ENCODE results near the gene KLK13. TPM values are rescaled to one million over a fixed set of nuclear protein-coding genes. Genes with fewer than 3 reads are reported as not detected.
A peak's percentile ranks its signal among the peaks of the same experiment; 100 is the strongest.

The KLK13 gene, protein sequence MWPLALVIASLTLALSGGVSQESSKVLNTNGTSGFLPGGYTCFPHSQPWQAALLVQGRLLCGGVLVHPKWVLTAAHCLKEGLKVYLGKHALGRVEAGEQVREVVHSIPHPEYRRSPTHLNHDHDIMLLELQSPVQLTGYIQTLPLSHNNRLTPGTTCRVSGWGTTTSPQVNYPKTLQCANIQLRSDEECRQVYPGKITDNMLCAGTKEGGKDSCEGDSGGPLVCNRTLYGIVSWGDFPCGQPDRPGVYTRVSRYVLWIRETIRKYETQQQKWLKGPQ
- total RNA-seq (not detected), polyA plus RNA-seq (under 1 TPM in 1 of 3 donors, not detected in 2; 0.13 TPM)
- long read RNA-seq, donor 1: 0 reads
- long read RNA-seq, donor 2: 0 reads

DNA sequence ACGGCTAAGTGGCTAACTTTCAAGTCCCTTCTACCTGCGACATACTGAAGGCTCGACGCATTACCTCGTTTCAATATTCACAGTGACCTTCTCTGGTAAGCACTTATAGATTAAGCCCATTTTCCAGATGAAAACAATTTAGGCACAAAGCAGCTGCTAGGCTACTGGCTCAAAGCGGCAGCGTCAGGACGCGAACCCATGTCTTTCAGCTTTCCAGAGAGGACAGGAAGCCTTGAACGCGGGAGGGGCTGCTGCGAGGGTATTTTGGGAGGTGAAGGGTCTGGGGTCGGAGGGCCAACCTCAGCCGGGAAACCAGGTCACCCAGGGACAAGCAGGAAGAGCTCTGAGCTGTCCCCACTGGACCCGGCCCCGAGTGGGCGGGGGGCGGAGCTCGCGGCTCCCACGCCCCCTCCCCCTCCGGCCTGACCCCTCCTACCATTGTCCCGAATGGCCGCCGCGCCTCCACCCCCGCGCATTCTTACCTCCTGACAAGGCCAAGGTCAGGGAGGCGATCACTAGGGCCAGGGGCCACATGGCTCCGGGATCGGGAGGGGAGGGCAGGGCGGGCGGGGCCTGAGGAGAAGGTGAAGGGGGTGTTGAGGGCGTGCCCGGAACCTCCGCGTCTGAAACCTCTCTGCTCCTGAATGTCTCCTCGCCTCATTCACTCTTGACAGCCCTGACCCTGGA lies at the start of gene KLK13:
KLK13 (minus strand) TSS at position 559 of the 687 bp plus-strand sequence; CDS start at position 534, 25 bp downstream.
- DNase-seq: no peak
- no peaks in the 10 kb centered on the region for H3K36me3 ChIP-seq
- no peak within 1 kb of the TSS for H3K27ac ChIP-seq
- intact Hi-C loops (cut with DNase I; ENCODE audit: low total_unique reads): no loop called here
- H3K27me3 ChIP-seq (replicated peaks in 1 of 7): peaks cover 0 to 78% (median 25%) of the 10 kb centered on the region in 7 donors
- peaks cover 0 to 11% (median 6%) of the 10 kb centered on the region in 6 donors for H3K4me1 ChIP-seq
- no peaks in the 10 kb centered on the region for H3K9me3 ChIP-seq
- TF ChIP-seq POLR2AphosphoS5 (IDR thresholded peaks at IDR 0.05) (no peak), POLR2A (IDR thresholded peaks at IDR 0.05) (no peak)
- TF ChIP-seq, protein P1, sequence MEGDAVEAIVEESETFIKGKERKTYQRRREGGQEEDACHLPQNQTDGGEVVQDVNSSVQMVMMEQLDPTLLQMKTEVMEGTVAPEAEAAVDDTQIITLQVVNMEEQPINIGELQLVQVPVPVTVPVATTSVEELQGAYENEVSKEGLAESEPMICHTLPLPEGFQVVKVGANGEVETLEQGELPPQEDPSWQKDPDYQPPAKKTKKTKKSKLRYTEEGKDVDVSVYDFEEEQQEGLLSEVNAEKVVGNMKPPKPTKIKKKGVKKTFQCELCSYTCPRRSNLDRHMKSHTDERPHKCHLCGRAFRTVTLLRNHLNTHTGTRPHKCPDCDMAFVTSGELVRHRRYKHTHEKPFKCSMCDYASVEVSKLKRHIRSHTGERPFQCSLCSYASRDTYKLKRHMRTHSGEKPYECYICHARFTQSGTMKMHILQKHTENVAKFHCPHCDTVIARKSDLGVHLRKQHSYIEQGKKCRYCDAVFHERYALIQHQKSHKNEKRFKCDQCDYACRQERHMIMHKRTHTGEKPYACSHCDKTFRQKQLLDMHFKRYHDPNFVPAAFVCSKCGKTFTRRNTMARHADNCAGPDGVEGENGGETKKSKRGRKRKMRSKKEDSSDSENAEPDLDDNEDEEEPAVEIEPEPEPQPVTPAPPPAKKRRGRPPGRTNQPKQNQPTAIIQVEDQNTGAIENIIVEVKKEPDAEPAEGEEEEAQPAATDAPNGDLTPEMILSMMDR (IDR thresholded peaks at IDR 0.05 in 8 of 11, conservative IDR thresholded peaks at IDR 0.05 in 3 of 11): no peak
- 13 to 18% (median 16%) methylated on average over 29 to 38 of the region's 38 CpGs for WGBS, 5 donors
- peak within 1 kb of the TSS in 5 of 8 donors; percentile 5 to 50 (median 9) for H3K4me3 ChIP-seq

DNA sequence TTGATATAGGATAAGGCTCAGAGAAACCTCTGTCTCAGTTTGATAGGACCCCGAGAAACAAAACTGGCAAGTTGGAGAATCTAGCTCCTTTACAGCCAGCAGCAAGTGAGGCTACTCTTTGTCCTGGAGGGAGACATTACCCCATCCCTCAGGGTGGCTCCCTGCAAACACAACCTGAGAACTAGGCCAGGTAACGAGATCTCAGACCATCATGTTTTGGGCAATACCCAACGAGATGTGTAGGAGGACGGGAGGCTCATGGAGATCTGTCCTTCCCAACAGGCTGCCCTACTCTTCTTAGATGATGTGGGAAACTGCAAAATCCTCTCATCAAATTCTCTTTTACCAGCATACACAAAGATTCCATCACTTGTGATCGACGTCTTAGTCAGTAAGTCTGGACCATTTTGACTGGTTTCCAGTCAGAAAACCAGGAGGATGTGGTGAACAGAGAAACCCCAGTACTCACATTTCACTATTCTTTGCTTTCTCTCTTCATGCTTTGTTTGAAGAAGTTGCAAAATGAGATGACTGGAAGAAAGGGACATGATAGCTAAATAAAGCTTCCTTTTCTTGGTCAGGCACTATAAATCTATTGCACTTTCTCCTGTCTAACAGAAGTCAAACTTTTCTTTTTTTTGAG lies 49.3 kb upstream of the KLK13 start:
- Histone ChIP-seq H3K27ac (peak overlapping the region in 7 of 8 donors; percentile 28 to 90 (median 81)), H3K4me3 (no peak overlapping the region), H3K9me3 (no peaks in the 10 kb centered on the region), H3K4me1 (peaks cover 0 to 49% (median 5%) of the 10 kb centered on the region in 6 donors), H3K27me3 (replicated peaks in 1 of 7) (peaks cover 0 to 15% (median 0%) of the 10 kb centered on the region in 7 donors), H3K36me3 (no peaks in the 10 kb centered on the region)
- intact Hi-C loops (cut with DNase I; ENCODE audit: low total_unique reads): no loop called here
- no peak for DNase-seq
- TF ChIP-seq POLR2AphosphoS5 (IDR thresholded peaks at IDR 0.05) (no peak), POLR2A (IDR thresholded peaks at IDR 0.05) (no peak)
- TF ChIP-seq, protein P1 (IDR thresholded peaks at IDR 0.05 in 8 of 11, conservative IDR thresholded peaks at IDR 0.05 in 3 of 11): no peak
- WGBS, 5 donors: 65 to 71% (median 69%) methylated on average over 6 of the region's 6 CpGs

DNA sequence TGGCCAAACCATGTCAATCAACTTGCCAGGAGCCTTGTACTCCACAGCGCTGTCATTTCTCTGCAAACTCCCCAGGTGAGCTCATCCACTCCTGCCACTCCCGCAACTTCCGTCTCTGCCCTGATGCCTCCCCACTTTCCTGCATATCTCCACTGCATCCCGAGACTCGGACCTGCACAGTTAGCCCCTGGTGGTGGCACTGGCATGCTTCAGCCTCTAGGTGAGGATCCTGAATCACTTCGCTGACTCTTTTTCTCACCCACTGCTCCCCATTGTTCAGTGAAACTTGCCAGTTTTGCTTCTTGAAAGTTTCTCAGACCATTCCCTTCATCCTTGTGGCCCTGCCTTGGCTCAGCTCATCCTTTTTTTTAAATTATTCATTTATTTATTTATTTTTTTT lies 46.7 kb upstream of the KLK13 start:
- Histone ChIP-seq H3K4me1 (peaks cover 10 to 68% (median 21%) of the 10 kb centered on the region in 6 donors), H3K27me3 (replicated peaks in 1 of 7) (peaks cover 0 to 15% (median 0%) of the 10 kb centered on the region in 7 donors), H3K36me3 (no peaks in the 10 kb centered on the region), H3K9me3 (no peaks in the 10 kb centered on the region), H3K27ac (peak overlapping the region in 2 of 8 donors; percentile 87 to 90), H3K4me3 (no peak overlapping the region)
- DNase-seq: no peak
- 52 to 69% (median 58%) methylated on average over 6 of the region's 6 CpGs for WGBS, 5 donors
- TF ChIP-seq POLR2A (IDR thresholded peaks at IDR 0.05): no peak
- TF ChIP-seq, protein P1 (IDR thresholded peaks at IDR 0.05 in 8 of 11, conservative IDR thresholded peaks at IDR 0.05 in 3 of 11): peak in 3 of 11 experiments; percentile 8 to 22 (median 8)
- TF ChIP-seq POLR2AphosphoS5 (IDR thresholded peaks at IDR 0.05): no peak
- intact Hi-C loops (cut with DNase I; ENCODE audit: low total_unique reads): no loop called here
